Liver (tissue), 3 donors: ENCODE measurements around the gene HELLS.
A peak's percentile ranks its signal among the peaks of the same experiment; 100 is the strongest.

Experiments used
- CTCF ChIP-seq: fragments of 150-350 bp; IDR thresholded peaks from 2 replicates; pipeline ENCODE4 v1.5.1; 2017; ENCODE audit warnings: improper control_type of control experiment, low read depth, low read length; ENCODE audit not compliant: missing input control
- EGR1 ChIP-seq, 2 donors: IDR thresholded peaks; 2 replicates each; pipeline ENCODE4 v1.6.1; 2016 to 2018; ENCODE audit warnings: antibody characterized with exemption in 2 of 2, low read depth in 2 of 2
- GABPA ChIP-seq, 2 donors: IDR thresholded peaks in 1 of 2; conservative IDR thresholded peaks in 1 of 2; 2 replicates each; pipeline ENCODE4 v1.6.1; 2016; ENCODE audit warnings: antibody characterized with exemption in 2 of 2, mild to moderate bottlenecking in 1 of 2, moderate library complexity in 1 of 2
- JUND ChIP-seq, 2 donors: IDR thresholded peaks; 2 replicates each; pipeline ENCODE4 v1.6.1; 2016; ENCODE audit warnings: antibody characterized with exemption in 2 of 2
- MAX ChIP-seq: IDR thresholded peaks from 2 replicates; pipeline ENCODE4 v1.6.1; 2016; ENCODE audit warnings: antibody characterized with exemption
- NR2F2 ChIP-seq: IDR thresholded peaks from 2 replicates; pipeline ENCODE4 v1.6.1; 2016; ENCODE audit warnings: antibody characterized with exemption
- RAD21 ChIP-seq, 2 donors: IDR thresholded peaks; 2 replicates each; pipeline ENCODE4 v1.6.1; 2016; ENCODE audit warnings: antibody characterized with exemption in 2 of 2, mild to moderate bottlenecking in 2 of 2
- RXRA ChIP-seq, 2 donors: IDR thresholded peaks; 2 replicates each; pipeline ENCODE4 v1.6.1; 2017 to 2018; ENCODE audit warnings: antibody characterized with exemption in 2 of 2, mild to moderate bottlenecking in 1 of 2
- ZBTB33 ChIP-seq: IDR thresholded peaks from 2 replicates; pipeline ENCODE4 v1.6.1; 2016; ENCODE audit warnings: antibody characterized with exemption
- donor health status: healthy.
- donor health status: healthy.

- TF ChIP-seq RAD21 (IDR thresholded peaks at IDR 0.05): peak in 1 of 2 donors; percentile 23
- TF ChIP-seq EGR1 (IDR thresholded peaks at IDR 0.05; ENCODE audit: low read depth in 2 of 2): no peak
- TF ChIP-seq CTCF: no peak
- no peak for TF ChIP-seq GABPA (IDR thresholded peaks at IDR 0.05 in 1 of 2, conservative IDR thresholded peaks at IDR 0.05 in 1 of 2)
- peak in 1 of 2 donors; percentile 25 for TF ChIP-seq RXRA (IDR thresholded peaks at IDR 0.05)
- TF ChIP-seq JUND (IDR thresholded peaks at IDR 0.05): no peak
- no peak for TF ChIP-seq ZBTB33
- no peak for TF ChIP-seq MAX
- TF ChIP-seq NR2F2: no peak
Measured at GRCh38 chr10:94644352-94644751, 98.8 kb downstream of the HELLS start.
